ENCODE measurements around the gene NSD2.

The NSD2 gene

GRCh38 chr4:2006367-2006766, 135.2 kb downstream of the NSD2 start:
- in situ Hi-C loops (cut with MboI; ENCODE audit: low pct_unique_long_range_greater_than_20kb, low sequenced_read_pairs, unreplicated experiment), result no loop called here
- DNase-seq (ENCODE audit: low spot score), result no peak
- no peak for TF ChIP-seq CTCF (IDR thresholded peaks at IDR 0.05; ENCODE audit: extremely low read depth, insufficient read depth, missing control alignments)

- DNase-seq (ENCODE audit: low spot score), result no peak
- no peak for TF ChIP-seq CTCF (IDR thresholded peaks at IDR 0.05; ENCODE audit: extremely low read depth, insufficient read depth, missing control alignments)
- in situ Hi-C loops (cut with MboI; ENCODE audit: low pct_unique_long_range_greater_than_20kb, low sequenced_read_pairs, unreplicated experiment), result no loop called here
Measured at GRCh38 chr4:2006956-2007653, 135.9 kb downstream of the NSD2 start.

GRCh38 chr4:2007804-2008670, 136.8 kb downstream of the NSD2 start:
- no peak for TF ChIP-seq CTCF (IDR thresholded peaks at IDR 0.05; ENCODE audit: extremely low read depth, insufficient read depth, missing control alignments)
- in situ Hi-C loops (cut with MboI; ENCODE audit: low pct_unique_long_range_greater_than_20kb, low sequenced_read_pairs, unreplicated experiment), result no loop called here
- peak; percentile 40 for DNase-seq (ENCODE audit: low spot score)

- in situ Hi-C loops (cut with MboI; ENCODE audit: low pct_unique_long_range_greater_than_20kb, low sequenced_read_pairs, unreplicated experiment), result no loop called here
- TF ChIP-seq CTCF (IDR thresholded peaks at IDR 0.05; ENCODE audit: extremely low read depth, insufficient read depth, missing control alignments), result no peak
- no peak for DNase-seq (ENCODE audit: low spot score)
Measured at GRCh38 chr4:2008671-2008920, 137.4 kb downstream of the NSD2 start.

- TF ChIP-seq CTCF (IDR thresholded peaks at IDR 0.05; ENCODE audit: extremely low read depth, insufficient read depth, missing control alignments), result no peak
- DNase-seq (ENCODE audit: low spot score), result peak; percentile 97
- in situ Hi-C loops (cut with MboI; ENCODE audit: low pct_unique_long_range_greater_than_20kb, low sequenced_read_pairs, unreplicated experiment), result no loop called here
Measured at GRCh38 chr4:2008921-2009650, 137.9 kb downstream of the NSD2 start, which contains the start of gene NELFA. NELFA (minus strand) TSS chr4:2008974; CDS start chr4:2008959, 15 bp downstream.

- DNase-seq (ENCODE audit: low spot score), result peak; percentile 69
- in situ Hi-C loops (cut with MboI; ENCODE audit: low pct_unique_long_range_greater_than_20kb, low sequenced_read_pairs, unreplicated experiment), result no loop called here
- no peak for TF ChIP-seq CTCF (IDR thresholded peaks at IDR 0.05; ENCODE audit: extremely low read depth, insufficient read depth, missing control alignments)
Measured at GRCh38 chr4:2009651-2010233, 138.5 kb downstream of the NSD2 start.

All from GM13977 (cell line).